ENCODE measurements around the gene ME1.
"Not testable (repeated sequence)": the region's sequence is repeated elsewhere in the genome, so short reads cannot be mapped to it uniquely, and the experiment has no call there.

The ME1 gene

GRCh38 chr6:83369692-83370091 lies 61.2 kb downstream of the ME1 start:
- Histone ChIP-seq H3K9ac (no peak overlapping the region), H3K4me2 (ENCODE audit: low read length) (no peak overlapping the region), H3K27ac (no peak overlapping the region), H3K4me3 (ENCODE audit: low read depth, low read length) (no peak overlapping the region), H3K27me3 (ENCODE audit: control insufficient read depth, insufficient read depth, low read length) (no peaks in the 10 kb centered on the region), H3K36me3 (ENCODE audit: control insufficient read depth, insufficient read depth, low read length) (no peaks in the 10 kb centered on the region), H2AFZ (no peak overlapping the region), H3K79me2 (peaks cover 11% of the 10 kb centered on the region), H3K9me3 (ENCODE audit: control insufficient read depth, low read length) (no peaks in the 10 kb centered on the region), H3K4me1 (peaks cover 4% of the 10 kb centered on the region)
- TF ChIP-seq CTCF (IDR thresholded peaks at IDR 0.05): no peak

GRCh38 chr6:83368577-83368976 lies 62.3 kb downstream of the ME1 start:
- Histone ChIP-seq H3K79me2 (peaks cover 11% of the 10 kb centered on the region), H3K4me2 (ENCODE audit: low read length) (no peak overlapping the region), H3K27ac (no peak overlapping the region), H2AFZ (no peak overlapping the region), H3K4me3 (ENCODE audit: low read depth, low read length) (no peak overlapping the region), H3K9me3 (ENCODE audit: control insufficient read depth, low read length) (no peaks in the 10 kb centered on the region), H3K4me1 (peaks cover 4% of the 10 kb centered on the region), H3K36me3 (ENCODE audit: control insufficient read depth, insufficient read depth, low read length) (no peaks in the 10 kb centered on the region), H3K9ac (no peak overlapping the region), H3K27me3 (ENCODE audit: control insufficient read depth, insufficient read depth, low read length) (no peaks in the 10 kb centered on the region)
- TF ChIP-seq CTCF (IDR thresholded peaks at IDR 0.05): no peak

GRCh38 chr6:83367104-83367503 lies 63.7 kb downstream of the ME1 start:
- no peaks in the 10 kb centered on the region for H3K27me3 ChIP-seq (ENCODE audit: control insufficient read depth, insufficient read depth, low read length)
- peaks cover 11% of the 10 kb centered on the region for H3K79me2 ChIP-seq
- H2AFZ ChIP-seq: no peak overlapping the region
- no peak overlapping the region for H3K27ac ChIP-seq
- no peaks in the 10 kb centered on the region for H3K36me3 ChIP-seq (ENCODE audit: control insufficient read depth, insufficient read depth, low read length)
- H3K4me2 ChIP-seq (ENCODE audit: low read length): no peak overlapping the region
- no peak for TF ChIP-seq CTCF (IDR thresholded peaks at IDR 0.05)
- no peak overlapping the region for H3K9ac ChIP-seq
- no peaks in the 10 kb centered on the region for H3K9me3 ChIP-seq (ENCODE audit: control insufficient read depth, low read length)
- no peak overlapping the region for H3K4me3 ChIP-seq (ENCODE audit: low read depth, low read length)
- H3K4me1 ChIP-seq: peaks cover 4% of the 10 kb centered on the region

- Histone ChIP-seq H3K36me3 (ENCODE audit: control insufficient read depth, insufficient read depth, low read length) (no peaks in the 10 kb centered on the region), H3K4me3 (ENCODE audit: low read depth, low read length) (no peak overlapping the region), H3K4me2 (ENCODE audit: low read length) (no peak overlapping the region), H2AFZ (no peak overlapping the region), H3K9ac (no peak overlapping the region), H3K79me2 (peaks cover 11% of the 10 kb centered on the region), H3K9me3 (ENCODE audit: control insufficient read depth, low read length) (no peaks in the 10 kb centered on the region), H3K4me1 (no peaks in the 10 kb centered on the region), H3K27me3 (ENCODE audit: control insufficient read depth, insufficient read depth, low read length) (no peaks in the 10 kb centered on the region), H3K27ac (no peak overlapping the region)
- no peak for TF ChIP-seq CTCF (IDR thresholded peaks at IDR 0.05)
Measured at GRCh38 chr6:83365931-83366330, 64.9 kb downstream of the ME1 start.

- H3K79me2 ChIP-seq; H3K4me2 ChIP-seq (ENCODE audit: low read length); H3K9ac ChIP-seq; H2AFZ ChIP-seq; H3K27ac ChIP-seq; H3K27me3 ChIP-seq (ENCODE audit: control insufficient read depth, insufficient read depth, low read length); H3K9me3 ChIP-seq (ENCODE audit: control insufficient read depth, low read length); H3K4me1 ChIP-seq; H3K4me3 ChIP-seq (ENCODE audit: low read depth, low read length); H3K36me3 ChIP-seq (ENCODE audit: control insufficient read depth, insufficient read depth, low read length): not testable (repeated sequence)
Measured at GRCh38 chr6:83362349-83362748, 68.5 kb downstream of the ME1 start.

Measured in parathyroid adenoma (tissue), 2 donors.